Inflammatory macrophage treated with lipopolysaccharide for 4 hours (primary cell): ENCODE results near the gene NAP1L1.

ENCODE experiments used
- DNase-seq: peaks from one replicate; pipeline ENCODE4 v3.0.0-alpha.2; 2020

Gene NAP1L1

DNA sequence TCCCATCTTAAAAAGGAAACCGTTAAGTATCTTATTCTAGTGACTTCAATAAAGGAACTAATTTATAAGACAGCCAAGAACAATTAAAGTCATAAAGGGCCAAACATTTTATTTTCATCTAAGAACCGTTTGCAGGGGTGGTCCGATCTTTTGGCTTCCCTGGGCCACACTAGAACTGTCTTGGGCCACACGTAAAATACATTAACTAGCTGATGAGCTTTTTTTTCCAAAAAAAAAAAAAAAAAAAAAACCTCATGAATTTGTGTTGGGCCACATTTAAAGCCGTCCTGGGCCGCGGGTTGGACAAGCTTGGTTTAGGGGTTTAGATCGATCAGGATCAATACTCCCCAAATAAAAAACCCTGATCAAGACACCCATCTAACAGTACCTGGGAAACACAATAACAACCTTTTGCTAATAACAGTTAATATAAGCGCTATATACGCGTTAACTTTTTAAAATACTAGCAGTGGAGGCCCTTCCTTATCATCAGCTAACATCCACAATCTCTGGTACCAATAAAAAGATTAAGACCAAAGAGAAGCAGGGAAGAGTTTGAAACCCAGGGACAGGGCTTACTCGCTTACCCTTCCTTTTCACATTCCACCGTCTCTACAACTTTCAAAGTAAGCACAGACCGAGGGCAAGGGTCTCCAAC is 1.1 kb downstream of the NAP1L1 start:
- DNase-seq = no peak

DNA sequence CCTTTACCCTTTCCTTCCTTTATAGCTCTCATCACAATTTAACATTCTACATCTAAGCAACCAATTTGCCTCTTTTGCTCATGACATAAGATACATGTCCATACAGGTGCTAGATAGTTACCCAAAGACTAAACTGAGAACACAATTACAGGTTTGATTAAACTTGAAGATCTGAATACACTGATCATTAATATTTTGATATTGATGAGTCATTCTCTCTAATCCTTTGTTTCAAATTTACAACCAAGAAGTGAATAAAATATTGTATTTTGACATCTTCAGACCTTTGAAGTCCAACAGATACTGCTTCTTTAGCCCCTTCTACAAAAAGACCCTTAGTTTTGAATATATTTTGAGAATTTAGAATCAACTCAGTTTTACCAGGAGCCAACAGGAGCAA is 2.6 kb downstream of the NAP1L1 start:
- DNase-seq = no peak

DNA sequence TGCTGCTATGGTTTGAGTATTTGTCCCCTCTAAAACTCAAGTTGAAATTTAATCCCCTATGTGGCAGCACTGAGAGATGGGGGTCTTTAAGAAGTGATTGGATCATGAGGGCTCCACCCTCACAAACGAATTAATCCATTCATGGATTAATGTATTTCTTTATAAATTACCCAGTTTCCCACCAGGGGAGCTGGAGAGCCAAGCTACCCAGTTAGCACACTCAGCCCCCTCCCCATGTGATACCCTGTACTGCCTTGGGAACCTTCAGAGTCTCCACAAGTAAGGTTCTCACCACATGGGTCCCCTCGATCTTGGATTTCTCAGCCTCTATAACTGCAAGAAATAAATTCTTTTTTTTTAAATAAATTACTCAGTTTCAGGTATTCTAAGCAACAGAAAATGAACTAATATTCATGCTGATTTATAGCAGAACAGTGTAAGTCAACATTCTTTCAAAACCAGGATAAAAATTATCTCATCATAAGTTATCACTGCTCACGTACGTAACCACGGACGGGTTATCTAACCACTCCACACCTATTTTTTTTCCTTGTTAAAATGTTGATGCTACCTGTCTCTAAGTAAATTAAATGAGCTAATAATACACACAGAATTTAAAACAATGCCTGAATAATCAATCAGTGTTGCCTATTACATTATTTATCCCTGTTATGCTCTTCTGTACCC is 3.6 kb downstream of the NAP1L1 start:
- no peak for DNase-seq

DNA sequence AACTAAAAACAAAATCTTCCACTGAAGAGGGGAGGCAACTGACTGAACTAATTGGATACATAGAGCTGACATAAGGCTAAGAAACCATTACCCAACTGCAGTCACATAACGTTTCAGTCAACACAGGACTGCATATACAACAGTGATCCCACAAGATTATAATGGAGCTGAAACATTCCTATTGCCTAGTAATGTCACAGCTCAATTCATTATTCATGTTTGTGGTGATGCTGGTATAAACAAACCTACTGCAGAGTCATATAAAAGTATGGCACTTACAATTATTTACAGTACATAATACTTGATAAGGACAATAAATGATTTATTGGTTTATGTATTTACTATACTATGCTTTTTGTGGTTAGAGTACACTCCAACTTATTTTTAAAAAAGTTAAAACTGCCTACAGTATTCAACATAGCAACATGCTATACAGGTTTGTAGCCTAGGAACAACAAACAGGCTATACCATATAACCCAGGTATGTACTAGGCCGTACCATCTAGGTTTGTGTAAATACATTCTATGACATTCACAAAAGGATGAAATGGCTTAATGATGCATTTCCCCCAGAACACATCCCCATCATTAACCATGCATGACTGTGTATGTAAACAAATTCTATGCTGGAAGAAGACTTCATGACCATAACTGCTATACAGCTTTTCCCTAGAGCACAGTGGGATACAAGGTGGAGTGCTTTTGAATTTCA is 4.3 kb downstream of the NAP1L1 start:
- DNase-seq = no peak

DNA sequence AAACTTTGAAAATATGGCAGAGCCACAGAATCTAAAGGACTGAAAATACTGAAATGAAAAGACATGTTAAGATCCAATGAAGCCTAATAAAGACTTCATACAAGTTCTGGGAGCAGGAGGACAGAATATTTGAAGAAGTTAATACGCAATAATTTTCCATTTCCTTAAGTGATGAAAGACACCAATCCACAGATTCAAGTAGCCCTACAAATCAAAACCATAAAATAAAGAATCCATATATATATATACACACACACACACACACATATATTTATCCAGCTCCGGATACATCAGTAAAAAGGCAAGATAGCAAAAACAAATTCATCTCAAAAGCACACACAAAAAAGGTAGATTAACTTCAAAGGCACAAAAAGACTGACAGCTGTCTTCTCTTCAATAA is 5.7 kb downstream of the NAP1L1 start:
- no peak for DNase-seq

DNA sequence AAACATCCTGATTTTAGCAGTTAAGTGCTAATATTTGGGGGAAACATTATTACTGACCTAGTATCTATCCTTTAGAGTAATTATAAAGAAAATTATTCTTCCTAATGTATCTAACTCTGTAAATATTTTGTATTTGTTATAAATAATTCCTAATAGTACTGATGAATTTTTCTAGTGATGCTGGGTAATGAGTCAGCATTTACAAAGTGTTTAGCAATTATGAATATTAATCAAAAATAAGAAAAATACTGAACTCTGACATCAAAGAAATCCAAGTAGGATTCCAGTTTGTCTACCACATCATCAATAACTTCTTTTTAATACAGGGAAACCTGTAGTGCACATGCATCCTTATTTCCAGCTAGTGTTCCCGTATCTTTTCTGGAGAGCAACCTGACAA is 9.0 kb downstream of the NAP1L1 start:
- no peak for DNase-seq

DNA sequence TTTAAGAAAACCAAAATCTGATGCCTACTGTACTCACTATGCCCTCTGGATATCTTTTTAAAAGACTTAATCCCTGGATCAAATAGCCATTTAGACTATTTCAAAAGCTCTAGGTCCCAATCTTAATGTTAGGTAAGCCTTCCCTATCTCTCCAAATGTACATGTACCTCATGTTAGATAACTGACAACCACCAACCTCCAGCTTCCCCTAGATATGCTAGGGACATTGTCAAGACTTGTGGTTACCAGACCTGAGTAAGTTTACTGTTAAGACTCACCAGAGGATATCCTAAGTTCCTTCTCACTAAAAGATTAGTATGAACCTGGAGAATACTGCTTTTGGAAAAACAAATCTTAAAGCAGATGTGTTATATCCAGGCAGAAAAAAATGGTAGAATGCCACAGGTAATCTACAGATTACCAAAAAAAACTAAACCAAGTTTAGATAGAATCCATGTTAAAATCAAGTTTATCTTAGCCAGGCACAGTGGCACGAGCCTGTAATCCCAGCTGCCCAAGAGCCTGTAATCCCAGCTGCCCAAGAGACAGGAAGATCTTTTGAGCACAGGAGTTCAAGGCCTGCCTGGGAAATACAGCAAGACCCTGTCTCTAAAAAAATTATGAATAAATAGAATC is 9.7 kb downstream of the NAP1L1 start:
- no peak for DNase-seq

DNA sequence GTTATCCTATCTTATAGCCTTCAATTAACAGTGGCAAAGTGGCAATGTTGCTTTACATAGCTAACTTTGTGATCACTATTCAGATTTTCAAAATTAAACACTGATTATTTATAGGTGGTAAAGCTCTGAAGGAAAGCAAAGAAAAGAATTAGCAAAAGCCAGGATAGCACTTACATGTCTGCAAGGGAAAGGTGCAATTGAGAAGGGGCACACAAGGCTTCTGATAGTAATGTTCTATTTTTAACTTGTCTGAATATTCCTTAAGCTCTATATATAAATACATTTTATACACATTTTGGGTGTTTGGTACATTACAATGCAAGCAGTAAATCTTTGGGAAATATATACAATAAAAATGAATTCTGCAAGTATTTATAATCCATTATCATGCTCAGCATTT is 10.9 kb downstream of the NAP1L1 start:
- DNase-seq = no peak

DNA sequence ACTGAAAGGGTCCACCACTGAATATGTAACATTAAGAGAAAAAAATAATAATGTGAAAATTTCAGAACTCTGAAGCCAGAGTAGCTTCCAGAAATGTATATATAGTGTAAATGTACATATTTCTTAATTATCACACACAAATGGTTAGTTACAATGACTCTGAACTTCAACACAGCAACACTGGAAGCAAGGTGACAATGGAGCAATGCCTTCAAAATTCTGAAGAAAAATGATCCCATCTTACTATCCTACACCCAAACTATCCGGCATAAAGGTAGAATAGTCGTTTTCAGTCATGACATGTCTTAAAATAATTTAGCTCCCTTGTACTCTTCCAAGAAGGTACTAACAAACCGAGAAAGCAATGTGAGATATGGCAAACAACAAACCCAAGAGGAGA is 11.9 kb downstream of the NAP1L1 start:
- DNase-seq = no peak

DNA sequence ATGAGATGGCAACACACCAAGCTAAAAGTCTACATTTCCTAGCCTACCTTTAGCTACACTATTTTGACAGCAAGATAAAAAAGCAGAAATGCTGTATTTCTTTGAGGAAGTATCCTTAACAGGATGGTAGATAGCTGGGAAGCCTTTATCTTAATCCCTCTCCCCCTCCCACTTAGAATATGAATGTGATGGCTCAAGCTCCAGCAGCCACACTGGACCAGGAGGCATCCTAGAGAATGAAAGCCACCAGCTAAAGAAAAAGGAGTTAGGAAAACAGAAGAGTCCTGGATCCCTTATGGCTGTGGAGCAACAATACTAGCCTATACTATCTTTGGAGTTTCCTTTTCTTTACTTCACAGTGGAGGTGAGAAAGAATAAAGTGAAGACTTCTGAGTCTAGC is 15.1 kb downstream of the NAP1L1 start:
- no peak for DNase-seq

DNA sequence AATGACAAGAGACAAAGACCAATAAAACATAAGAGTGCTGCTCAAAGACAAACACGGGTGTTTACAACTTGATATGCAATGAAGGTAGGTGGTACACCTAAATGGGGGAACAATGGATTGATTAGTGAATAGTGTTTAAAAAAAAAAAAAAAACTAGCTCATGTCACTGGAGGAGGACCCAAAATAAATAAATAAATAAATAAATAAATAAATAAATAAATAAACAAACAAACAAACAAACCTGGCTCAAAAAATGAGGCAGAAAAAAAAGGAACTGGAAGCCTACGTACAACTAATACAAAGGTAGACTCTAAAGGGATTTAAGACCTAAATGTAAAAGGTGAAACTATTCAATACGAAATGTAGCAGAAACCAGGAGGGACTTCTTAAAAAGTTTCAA is 18.6 kb downstream of the NAP1L1 start:
- no peak for DNase-seq

DNA sequence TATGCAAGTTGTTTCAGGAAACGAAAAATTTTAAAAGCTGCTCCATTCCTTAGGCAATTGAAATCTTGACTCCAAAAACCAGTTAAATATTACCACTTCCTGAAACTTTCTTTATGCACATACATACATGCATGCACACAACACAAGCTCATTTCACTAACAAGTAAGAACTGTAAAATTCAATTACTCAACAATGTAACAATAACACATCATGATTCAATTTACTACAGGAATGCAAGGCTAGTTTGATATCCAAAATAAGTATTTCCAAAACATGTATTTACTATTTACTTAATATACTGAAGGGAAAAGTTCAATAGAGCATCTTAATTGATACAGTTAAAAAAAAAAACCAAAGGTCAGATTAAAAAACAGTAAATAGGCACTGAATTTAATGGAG is 19.6 kb downstream of the NAP1L1 start:
- DNase-seq = no peak

DNA sequence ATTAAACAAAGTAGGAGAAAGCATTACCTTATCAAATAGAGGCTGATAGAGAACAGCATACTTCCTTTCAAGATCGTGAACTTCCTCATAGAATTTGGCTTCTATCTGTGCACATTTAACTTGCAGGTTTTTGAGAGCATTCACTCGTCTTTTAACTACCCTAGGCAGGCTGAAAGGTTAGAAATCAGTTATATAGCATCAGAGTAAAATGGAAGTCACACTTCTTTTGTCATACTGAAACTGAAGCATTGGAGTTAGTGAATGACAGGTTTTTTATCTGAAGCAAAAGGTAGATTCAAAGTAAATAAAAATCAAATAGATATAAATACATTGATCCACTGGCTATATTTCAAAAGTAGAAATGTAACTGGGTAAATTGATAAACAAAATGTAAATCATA is 24.4 kb downstream of the NAP1L1 start:
- DNase-seq = no peak

DNA sequence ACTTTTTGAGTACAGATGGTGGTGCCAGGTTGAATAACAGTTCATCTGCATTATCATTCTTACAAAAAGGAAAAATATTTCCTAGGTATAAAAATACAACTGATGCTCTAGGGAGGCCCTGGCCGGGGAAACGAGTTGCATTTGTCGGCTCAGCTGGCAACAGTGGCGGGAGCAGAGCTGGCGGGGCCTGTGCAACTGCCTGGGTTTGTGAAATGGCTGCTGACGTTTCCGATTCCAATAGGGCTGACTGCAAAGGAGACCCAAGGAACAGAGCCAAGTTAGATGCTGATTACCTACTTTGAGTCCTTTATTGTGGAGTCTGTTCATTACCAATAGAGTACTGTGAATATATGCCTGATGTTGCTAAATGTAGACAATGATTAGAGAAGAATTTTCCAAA is 27.2 kb downstream of the NAP1L1 start:
- no peak for DNase-seq

DNA sequence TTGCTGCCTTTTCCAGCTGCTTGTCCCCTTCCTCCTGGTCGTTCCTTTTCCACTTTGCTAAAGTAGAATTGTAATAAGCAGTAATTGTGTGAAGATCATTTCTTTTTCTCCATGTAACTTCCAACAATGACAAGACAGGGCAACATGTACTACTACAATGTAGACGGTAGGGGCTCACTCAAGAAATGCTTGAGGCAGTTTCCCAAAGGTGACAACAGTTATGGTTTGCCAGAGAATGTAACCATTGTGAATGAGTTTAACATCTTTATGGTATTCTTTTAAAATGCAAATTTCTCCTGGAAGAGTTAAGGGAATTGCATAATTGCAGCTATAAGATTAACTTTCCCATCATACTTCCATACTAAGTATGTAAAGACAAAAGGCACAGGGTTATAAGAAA is 29.1 kb downstream of the NAP1L1 start:
- DNase-seq = no peak

DNA sequence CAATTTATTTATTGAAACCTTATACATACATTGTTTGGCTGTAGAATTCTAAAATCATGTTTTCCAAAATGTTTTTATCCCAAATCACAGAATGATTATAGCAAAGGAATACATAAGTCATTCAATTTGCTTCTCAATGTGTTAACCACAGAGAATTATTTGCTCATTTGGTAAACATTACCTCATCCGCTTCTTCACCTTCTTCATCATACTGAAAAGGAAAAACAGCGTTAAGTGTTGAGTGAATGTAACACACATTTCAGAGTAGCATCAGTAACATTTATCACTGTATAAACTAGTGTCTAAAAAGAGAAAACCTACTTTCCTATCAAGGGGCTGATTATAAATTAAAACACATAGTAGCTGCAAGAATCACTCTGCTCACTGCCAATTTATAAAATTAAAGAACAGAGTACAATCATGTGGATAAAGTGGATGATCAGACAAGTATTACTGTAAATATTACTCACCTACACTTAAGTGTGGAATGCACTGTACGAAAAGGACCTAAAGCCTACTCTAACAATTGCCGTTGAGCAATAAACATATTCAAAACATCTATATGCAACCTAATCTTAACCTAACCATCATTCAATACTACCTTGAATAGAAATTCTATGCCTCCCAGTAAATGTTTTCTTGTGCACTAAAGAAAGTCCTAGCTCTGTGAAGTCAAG is 34.8 kb downstream of the NAP1L1 start:
- DNase-seq = no peak

DNA sequence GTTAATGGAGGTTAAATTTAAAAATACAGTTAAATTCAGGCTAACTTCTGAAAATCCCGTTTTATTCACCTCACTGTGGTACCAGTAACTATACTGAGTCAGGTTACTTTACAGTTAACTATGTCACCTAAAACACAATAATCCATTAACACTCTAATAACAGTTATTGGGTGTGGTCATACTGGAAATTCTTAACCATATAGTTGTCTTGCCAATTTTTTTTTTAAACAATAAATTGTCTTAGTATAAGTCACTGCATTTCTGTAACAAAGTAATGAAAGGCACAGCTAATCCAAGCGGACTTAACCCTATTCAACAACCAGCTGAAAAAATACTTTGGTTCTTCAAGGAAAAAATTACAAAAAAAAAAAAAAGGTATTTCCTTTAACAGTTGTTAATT is 36.7 kb downstream of the NAP1L1 start:
- DNase-seq = no peak

DNA sequence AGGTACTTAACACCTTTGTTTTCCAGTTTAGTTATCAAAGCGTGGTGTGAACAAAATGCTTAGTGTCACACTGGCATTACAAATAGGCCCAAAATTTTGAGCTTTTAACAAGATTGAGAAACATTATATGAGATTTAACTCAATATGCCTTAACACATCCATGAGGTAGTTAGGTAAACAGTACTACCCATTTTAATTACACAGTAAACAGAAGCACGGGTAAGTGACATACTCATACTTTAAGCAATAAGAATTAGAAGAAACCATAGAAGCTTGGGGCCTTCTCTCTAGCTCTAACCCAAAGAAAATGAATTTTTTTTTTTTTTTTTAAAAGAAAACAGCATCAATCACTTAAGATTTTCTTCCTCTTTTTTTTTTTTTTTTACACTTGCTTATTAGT is 37.4 kb downstream of the NAP1L1 start:
- no peak for DNase-seq

DNA sequence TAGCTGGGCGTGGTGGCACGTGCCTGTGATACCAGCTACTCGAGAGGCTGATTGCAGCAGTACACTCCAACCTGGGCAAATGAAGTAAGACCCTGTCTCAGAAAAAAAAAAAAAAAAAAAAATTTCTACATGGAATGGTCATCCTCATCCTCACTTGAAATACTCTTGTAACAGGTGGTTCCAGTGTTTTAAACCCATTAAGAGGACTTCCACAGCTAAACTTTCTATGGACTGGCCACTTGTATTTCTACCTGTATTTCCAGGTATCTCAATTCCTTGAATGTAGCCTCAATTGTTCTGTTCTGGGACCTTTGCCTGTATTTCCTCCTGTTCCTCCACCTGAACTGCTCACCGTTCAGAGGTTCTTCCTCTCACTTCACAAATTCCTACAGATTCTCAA is 41.1 kb downstream of the NAP1L1 start:
- DNase-seq = no peak

DNA sequence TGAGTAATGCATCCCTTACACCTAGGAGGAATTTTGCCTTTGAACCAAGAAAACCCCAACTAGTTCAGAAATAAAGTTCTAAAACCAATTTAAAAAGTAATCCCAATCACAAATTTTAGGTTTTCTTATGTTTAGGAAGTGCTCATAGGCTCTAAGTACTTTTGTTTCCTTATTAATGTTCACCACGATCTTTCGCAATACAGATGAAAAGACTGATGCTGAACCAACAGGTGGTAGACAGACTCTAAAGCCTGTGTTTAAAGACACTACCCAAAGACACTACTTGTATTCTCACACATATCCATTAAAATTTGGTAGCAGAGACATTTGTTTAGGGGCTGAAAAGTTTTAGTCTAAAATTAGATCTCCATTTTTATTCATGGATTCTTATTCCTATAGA is 42.3 kb downstream of the NAP1L1 start:
- no peak for DNase-seq

DNA sequence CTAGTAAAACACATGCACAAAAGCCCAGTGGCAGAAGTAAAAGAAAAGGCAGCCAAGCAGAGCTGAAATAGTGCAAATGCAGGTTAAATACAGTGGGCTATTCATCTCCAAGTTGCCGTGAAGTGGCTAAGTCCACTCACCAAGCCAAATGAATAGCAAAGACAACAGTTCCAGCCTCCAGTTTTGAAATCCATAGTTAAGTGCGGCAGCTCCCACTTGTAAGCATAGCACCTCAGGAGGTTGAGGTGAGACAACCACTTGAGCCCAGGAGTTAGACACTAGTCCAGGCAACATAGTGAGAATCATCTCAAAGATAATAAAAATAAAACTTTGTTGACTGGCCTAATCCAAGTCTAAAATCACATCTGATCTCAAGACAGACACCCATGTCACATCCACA is 43.1 kb downstream of the NAP1L1 start:
- no peak for DNase-seq

DNA sequence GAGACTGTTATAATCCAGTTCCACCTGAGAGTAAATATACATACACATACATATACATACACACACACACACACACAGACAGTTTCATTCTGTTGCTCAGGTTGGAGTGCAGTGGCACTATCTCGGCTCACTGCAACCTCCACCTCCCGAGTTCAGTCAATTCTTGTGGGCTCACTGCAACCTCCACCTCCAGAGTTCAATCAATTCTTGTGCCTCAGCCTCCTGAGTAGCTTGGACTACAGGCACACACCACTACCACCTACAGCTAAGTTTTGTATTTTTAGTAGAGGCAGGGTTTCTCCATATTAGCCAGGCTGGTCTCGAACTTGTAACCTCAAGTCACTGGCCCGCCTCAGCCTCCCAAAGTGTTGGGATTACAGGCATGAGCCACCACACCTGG is 44.0 kb downstream of the NAP1L1 start:
- DNase-seq = no peak

DNA sequence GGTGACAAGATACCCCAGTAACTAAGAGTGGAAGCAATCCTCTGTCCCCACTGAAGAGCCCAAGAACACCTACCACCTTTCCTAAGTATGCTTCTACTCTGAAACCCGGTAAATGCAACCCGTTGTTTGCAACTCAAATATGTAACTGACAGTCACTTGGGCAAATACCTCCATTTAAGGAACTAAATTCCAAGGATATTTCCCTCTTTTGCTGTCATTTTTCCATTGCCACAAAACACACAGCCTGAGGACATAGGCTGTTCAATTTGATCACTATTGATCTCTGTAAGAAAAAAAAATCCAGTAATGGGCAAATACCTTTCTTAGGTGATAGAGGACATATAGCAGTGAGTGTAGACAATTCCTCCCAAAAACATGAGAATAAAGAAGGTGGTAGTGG is 46.3 kb downstream of the NAP1L1 start:
- DNase-seq = no peak
